ENCODE data around the gene UNK.

DNA sequence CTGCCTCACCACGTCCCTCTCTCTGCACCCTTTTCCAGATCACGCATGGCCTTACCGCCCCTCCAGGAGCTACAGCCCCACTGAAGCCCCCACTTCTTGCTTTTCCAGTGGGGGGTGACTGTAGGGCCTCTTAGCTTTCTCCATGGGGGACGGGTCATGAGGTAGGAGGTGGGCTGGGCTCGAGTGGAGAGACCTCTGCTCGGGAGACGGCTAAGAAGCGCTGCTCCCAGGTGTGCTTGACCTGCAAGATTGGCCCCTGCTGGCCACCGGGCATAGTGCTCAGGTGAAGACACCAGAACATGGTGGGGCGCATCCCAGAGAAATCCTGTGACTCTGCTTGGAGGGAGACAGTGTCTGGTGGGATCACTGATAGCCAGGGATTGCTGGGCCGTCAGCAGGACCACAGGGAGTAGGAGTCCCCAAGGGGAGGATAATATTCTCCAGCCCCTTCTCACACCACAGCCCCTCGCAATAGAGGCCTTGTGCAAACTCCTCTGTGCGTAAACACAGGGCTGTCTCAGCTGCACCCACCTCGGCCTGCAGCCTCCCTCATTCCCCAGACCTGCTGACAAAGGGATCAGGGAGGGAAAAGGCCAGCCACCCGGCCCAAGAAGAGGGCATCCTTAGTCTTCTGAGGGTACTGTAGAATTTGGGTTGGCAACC lies 10.7 kb upstream of the UNK start:
- TF ChIP-seq CTCF (IDR thresholded peaks at IDR 0.05) (no peak), JUN (CRISPR knock-in tag; IDR thresholded peaks at IDR 0.05) (no peak), ZNF671 (CRISPR knock-in tag; IDR thresholded peaks at IDR 0.05) (no peak), ZNF219 (CRISPR knock-in tag; IDR thresholded peaks at IDR 0.05; ENCODE audit: borderline replicate concordance) (no peak), NFYB (CRISPR knock-in tag; conservative IDR thresholded peaks at IDR 0.05; ENCODE audit: low read depth) (no peak)
- TF ChIP-seq, protein P1, sequence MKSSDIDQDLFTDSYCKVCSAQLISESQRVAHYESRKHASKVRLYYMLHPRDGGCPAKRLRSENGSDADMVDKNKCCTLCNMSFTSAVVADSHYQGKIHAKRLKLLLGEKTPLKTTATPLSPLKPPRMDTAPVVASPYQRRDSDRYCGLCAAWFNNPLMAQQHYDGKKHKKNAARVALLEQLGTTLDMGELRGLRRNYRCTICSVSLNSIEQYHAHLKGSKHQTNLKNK (CRISPR knock-in tag; IDR thresholded peaks at IDR 0.05), result no peak
- TF ChIP-seq, protein P2, sequence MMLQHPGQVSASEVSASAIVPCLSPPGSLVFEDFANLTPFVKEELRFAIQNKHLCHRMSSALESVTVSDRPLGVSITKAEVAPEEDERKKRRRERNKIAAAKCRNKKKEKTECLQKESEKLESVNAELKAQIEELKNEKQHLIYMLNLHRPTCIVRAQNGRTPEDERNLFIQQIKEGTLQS (CRISPR knock-in tag; conservative IDR thresholded peaks at IDR 0.05), result no peak
- TF ChIP-seq, protein P3, sequence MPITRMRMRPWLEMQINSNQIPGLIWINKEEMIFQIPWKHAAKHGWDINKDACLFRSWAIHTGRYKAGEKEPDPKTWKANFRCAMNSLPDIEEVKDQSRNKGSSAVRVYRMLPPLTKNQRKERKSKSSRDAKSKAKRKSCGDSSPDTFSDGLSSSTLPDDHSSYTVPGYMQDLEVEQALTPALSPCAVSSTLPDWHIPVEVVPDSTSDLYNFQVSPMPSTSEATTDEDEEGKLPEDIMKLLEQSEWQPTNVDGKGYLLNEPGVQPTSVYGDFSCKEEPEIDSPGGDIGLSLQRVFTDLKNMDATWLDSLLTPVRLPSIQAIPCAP (CRISPR knock-in tag; IDR thresholded peaks at IDR 0.05), result no peak

All from WTC11 (cell line).